A549 (cell line): Measurements from ENCODE around the gene FBXW2. TPM values are rescaled to one million over a fixed set of nuclear protein-coding genes. Genes with fewer than 3 reads are reported as not detected.

Experiments
- ATAC-seq, 2 experiments: fragments of 200-7000 bp in 1 of 2; fragments of >200 bp in 1 of 2; cut with Nextera tagmentation in 1 of 2; cut with Tn5 transposase in 1 of 2; 3 replicates each; pipeline versions ENCODE4 v1.8.0 to v1.9.1; 2018 to 2020; ENCODE audit warnings: mild to moderate bottlenecking in 1 of 2, moderate library complexity in 1 of 2
- CTCF ChIA-PET: fragments of 300-600 bp; sonication (Branson Sonifier 250); formaldehyde crosslinking; extraction: SDS; loops from one replicate; lab custom pipeline; 2021; ENCODE audit warnings: antibody characterized with exemption, inconsistent platforms; lab: Yijun Ruan, JAX
- POLR2A ChIA-PET: fragments of 350-600 bp; formaldehyde crosslinking; extraction: SDS; loops from one replicate; lab custom pipeline; 2021; ENCODE audit warnings: antibody characterized with exemption, inconsistent platforms; lab: Yijun Ruan, JAX
- DNase-seq, 2 experiments: peaks; one replicate each; pipeline versions ENCODE4 v3.0.0 to v3.0.0-alpha.2; 2011 to 2016; ENCODE audit warnings: low read depth in 1 of 2, low spot score in 1 of 2
- FAIRE-seq: peaks from 2 replicates; lab custom pipeline; 2011; peaks lifted over from hg19 to GRCh38; lab: Jason Lieb, UNC
- H3K27ac ChIP-seq, 2 experiments: fragments of >200 bp; sonication (Bioruptor Twin); formaldehyde crosslinking; 3 replicates each; pipeline ENCODE4 v1.5.1; 2016 to 2017
- H3K4me1 ChIP-seq: fragments of >200 bp; sonication (Bioruptor Twin); formaldehyde crosslinking; 3 replicates; pipeline ENCODE4 v1.6.1; 2016
- H3K4me2 ChIP-seq: fragments of >200 bp; sonication (Bioruptor Twin); formaldehyde crosslinking; 3 replicates; pipeline ENCODE4 v1.6.1; 2016
- H3K4me3 ChIP-seq: fragments of >200 bp; sonication (Bioruptor Twin); formaldehyde crosslinking; 3 replicates; pipeline ENCODE4 v1.5.1; 2016
- H3K9me3 ChIP-seq: fragments of >200 bp; sonication (Bioruptor Twin); formaldehyde crosslinking; 3 replicates; pipeline ENCODE4 v1.6.1; 2016
- CHD2 ChIP-seq: fragments of 150-350 bp; IDR thresholded peaks from 2 replicates; pipeline ENCODE4 v1.6.1; 2014; ENCODE audit warnings: low read length; ENCODE audit not compliant: partially characterized antibody
- CHD4 ChIP-seq: fragments of 200-600 bp; sonication (generic); IDR thresholded peaks from 2 replicates; pipeline ENCODE4 v1.6.1; 2016; ENCODE audit warnings: antibody characterized with exemption, mild to moderate bottlenecking, borderline replicate concordance
- E2F6 ChIP-seq: IDR thresholded peaks from 2 replicates; pipeline ENCODE4 v1.6.1; 2012; ENCODE audit warnings: low read depth, borderline replicate concordance
- EHF ChIP-seq: fragments of 250-450 bp; sonication (Bioruptor Pico); IDR thresholded peaks from 2 replicates; pipeline ENCODE4 v1.5.0; 2020; ENCODE audit warnings: mild to moderate bottlenecking
- ELK1 ChIP-seq: fragments of 150-350 bp; IDR thresholded peaks from 2 replicates; pipeline ENCODE4 v1.6.1; 2014; ENCODE audit warnings: low read depth, mild to moderate bottlenecking, low read length
- ESRRA ChIP-seq: fragments of 150-350 bp; IDR thresholded peaks from 2 replicates; pipeline ENCODE4 v1.6.1; 2014; ENCODE audit warnings: mild to moderate bottlenecking, low read length, borderline replicate concordance
- FOXS1 ChIP-seq: fragments of 250-450 bp; sonication (Bioruptor Pico); IDR thresholded peaks from 2 replicates; pipeline ENCODE4 v1.5.0; 2020; ENCODE audit warnings: mild to moderate bottlenecking, moderate library complexity
- HDAC2 ChIP-seq: fragments of 200-600 bp; sonication (generic); IDR thresholded peaks from 2 replicates; pipeline ENCODE4 v1.6.1; 2016
- HEYL ChIP-seq: fragments of 250-450 bp; sonication (Bioruptor Pico); IDR thresholded peaks from 2 replicates; pipeline ENCODE4 v1.8.0; 2021; ENCODE audit warnings: mild to moderate bottlenecking, moderate library complexity
- HOXB5 ChIP-seq: fragments of 250-450 bp; sonication (Bioruptor Pico); IDR thresholded peaks from 2 replicates; pipeline ENCODE4 v1.5.0; 2020; ENCODE audit warnings: mild to moderate bottlenecking, moderate library complexity
- JUN ChIP-seq, 2 experiments: fragments of >200 bp; sonication (Bioruptor Twin); formaldehyde crosslinking; IDR thresholded peaks; 2 replicates in 1 of 2; 3 replicates in 1 of 2; pipeline ENCODE4 v1.6.1; 2016 to 2017
- JUNB ChIP-seq: fragments of >200 bp; sonication (Bioruptor Twin); formaldehyde crosslinking; IDR thresholded peaks from 2 replicates; pipeline ENCODE4 v1.6.1; 2016
- PHF8 ChIP-seq: fragments of 200-600 bp; sonication (generic); IDR thresholded peaks from 2 replicates; pipeline ENCODE4 v1.6.1; 2016; ENCODE audit warnings: low read depth, mild to moderate bottlenecking, antibody characterized with exemption, moderate library complexity, borderline replicate concordance
- POLR2AphosphoS2 ChIP-seq: conservative IDR thresholded peaks from 2 replicates; pipeline ENCODE4 v1.6.1; 2012; ENCODE audit warnings: low read length, improper control_type of control experiment, inconsistent platforms
- RARB ChIP-seq: fragments of 250-450 bp; sonication (Bioruptor Pico); IDR thresholded peaks from 2 replicates; pipeline ENCODE4 v1.8.0; 2021; ENCODE audit warnings: mild to moderate bottlenecking, moderate library complexity
- RFX5 ChIP-seq: fragments of 450-650 bp; IDR thresholded peaks from 2 replicates; pipeline ENCODE4 v1.7.1; 2014; ENCODE audit warnings: antibody characterized with exemption, mild to moderate bottlenecking, moderate library complexity
- RNF2 ChIP-seq: fragments of 200-600 bp; sonication (generic); IDR thresholded peaks from 2 replicates; pipeline ENCODE4 v1.6.1; 2016; ENCODE audit warnings: low read depth, mild to moderate bottlenecking, antibody characterized with exemption, moderate library complexity, borderline replicate concordance
- SMC3 ChIP-seq: fragments of >200 bp; sonication (Bioruptor Twin); formaldehyde crosslinking; IDR thresholded peaks from 3 replicates; pipeline ENCODE4 v1.6.1; 2018; ENCODE audit warnings: inconsistent platforms
- SREBF2 ChIP-seq: fragments of 450-650 bp; IDR thresholded peaks from 2 replicates; pipeline ENCODE4 v1.6.1; 2014; ENCODE audit warnings: mild to moderate bottlenecking, moderate library complexity
- USF2 ChIP-seq: fragments of 450-650 bp; IDR thresholded peaks from 2 replicates; pipeline ENCODE4 v1.6.1; 2014; ENCODE audit warnings: antibody characterized with exemption
- WGBS: methylation state at CpG from one replicate; pipeline ENCODE4 v1.1.6; 2017; ENCODE audit errors: missing lambda C conversion rate; 5-methylcytosine and 5-hydroxymethylcytosine counted together
- polyA plus RNA-seq, 4 experiments: library from polyadenylated mRNA; depleted of rRNA in 3 of 4; stranded (reverse); fragments of >200 nt; fragmentation: RNase III in 1 of 4; extraction: RNeasy Plus Mini Kit Qiagen cat#74134 plus additional on column Dnase treatment in 1 of 4; gene quantifications; 2 replicates in 3 of 4; 3 replicates in 1 of 4; pipeline ENCODE4 v1.2.3, GENCODE V29; 2011 to 2017
- TF ChIP-seq, protein P1 (sequence below): fragments of >200 bp; sonication (Bioruptor Twin); formaldehyde crosslinking; IDR thresholded peaks from 2 replicates; pipeline ENCODE4 v1.6.1; 2016

FBXW2 gene
- polyA plus RNA-seq, 2 of the 4 experiments (the other 2 are of a cell fraction) = 28.8 to 60.0 TPM

- Histone ChIP-seq H3K4me1 (peaks cover 23% of the 10 kb centered on the region), H3K4me3 (no peak overlapping the region), H3K27ac (peak overlapping the region; percentile 5 to 11; a peak in 2 of 6 replicates), H3K4me2 (no peak overlapping the region), H3K9me3 (no peaks in the 10 kb centered on the region)
- CTCF ChIA-PET = interaction anchor here (0.6 to 3.4 kb wide), 14 partner anchors 11 to 482 kb away, joined by 3 to 20 read pairs (median 4); no protein-coding TSS in a partner anchor
- peak; percentile 30 to 35; a peak in 3 of 6 replicates for ATAC-seq
- WGBS = 83% methylated on average over 7 of the region's 7 CpGs
- POLR2A ChIA-PET = interaction anchor here (0.6 to 1.7 kb wide), 2 partner anchors 16 to 557 kb away, joined by 3 to 12 read pairs; partner anchors contain the start of gene MEGF9
- no peak for DNase-seq
- FAIRE-seq = no peak
- no peak for TF ChIP-seq ESRRA
- TF ChIP-seq E2F6 = no peak
- no peak for TF ChIP-seq RARB (CRISPR knock-in tag)
These were observed 62.3 kb downstream of the FBXW2 start for GRCh38 chr9:120730654-120731514.

GRCh38 chr9:120729791-120730241 is 63.4 kb downstream of the FBXW2 start:
- ATAC-seq = peak in 1 of 2 experiments; percentile 71; a peak in 3 of 6 replicates
- Histone ChIP-seq H3K4me2 (no peak overlapping the region), H3K4me3 (no peak overlapping the region), H3K4me1 (peaks cover 13% of the 10 kb centered on the region), H3K9me3 (no peaks in the 10 kb centered on the region), H3K27ac (peak overlapping the region in 1 of 2 experiments; percentile 10; a peak in 1 of 6 replicates)
- FAIRE-seq = no peak
- 74% methylated on average over 5 of the region's 5 CpGs for WGBS
- POLR2A ChIA-PET = interaction anchor here (1.7 kb wide), 1 partner anchor 15 kb away, joined by 12 read pairs; the partner anchor contains the start of gene MEGF9
- DNase-seq = peak in 1 of 2 experiments; percentile 39
- TF ChIP-seq HOXB5 (CRISPR knock-in tag) (no peak), JUN (IDR thresholded peaks at IDR 0.05) (no peak), JUNB (no peak), RFX5 (no peak), POLR2AphosphoS2 (no peak), HEYL (CRISPR knock-in tag) (no peak), RNF2 (no peak), PHF8 (no peak), ELK1 (no peak), FOXS1 (CRISPR knock-in tag) (no peak), ESRRA (no peak), SREBF2 (no peak), EHF (CRISPR knock-in tag) (no peak), CHD4 (no peak), SMC3 (no peak), USF2 (no peak), HDAC2 (no peak), CHD2 (no peak)
- TF ChIP-seq, protein P1, sequence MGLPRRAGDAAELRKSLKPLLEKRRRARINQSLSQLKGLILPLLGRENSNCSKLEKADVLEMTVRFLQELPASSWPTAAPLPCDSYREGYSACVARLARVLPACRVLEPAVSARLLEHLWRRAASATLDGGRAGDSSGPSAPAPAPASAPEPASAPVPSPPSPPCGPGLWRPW = no peak
- CTCF ChIA-PET = interaction anchor here (1.1 to 2.9 kb wide), 8 partner anchors 11 to 251 kb away, joined by 3 to 8 read pairs (median 4); partner anchors contain the start of gene MEGF9
